ENCODE results near the gene WIPF2. TPM values are rescaled to one million over a fixed set of nuclear protein-coding genes. Genes with fewer than 3 reads are reported as not detected.

The WIPF2 gene
- total RNA-seq, 1 experiment from 2014 or later: 23.0 TPM

GRCh38 chr17:40310882-40311391, 91.8 kb downstream of the WIPF2 start:
- peaks cover 3% of the 10 kb centered on the region for H3K27me3 Mint-ChIP-seq (ENCODE audit: low read depth)
- no peaks in the 10 kb centered on the region for H3K9me3 Mint-ChIP-seq
- H3K36me3 Mint-ChIP-seq: no peaks in the 10 kb centered on the region
- no peak for ATAC-seq
- H3K4me1 Mint-ChIP-seq: peaks cover 48% of the 10 kb centered on the region
- CTCF ChIA-PET: interaction anchor here (0.6 to 10.9 kb wide), 5 partner anchors 42 to 581 kb away, joined by 3 to 259 read pairs (median 3); no protein-coding TSS in a partner anchor
- DNase-seq (ENCODE audit: low spot score): no peak
- no peak overlapping the region for H3K27ac Mint-ChIP-seq
- no peak overlapping the region for H3K4me3 Mint-ChIP-seq
- POLR2A ChIA-PET: interaction anchor here (0.6 to 1.6 kb wide), 3 partner anchors 23 to 1489 kb away, joined by 3 to 6 read pairs (median 3); partner anchors contain the start of gene CDC6
- TF ChIP-seq GTF2I (CRISPR knock-in tag; conservative IDR thresholded peaks at IDR 0.05): no peak
- no peak for TF ChIP-seq ZNF425 (CRISPR knock-in tag; conservative IDR thresholded peaks at IDR 0.05)
- TF ChIP-seq KAT7 (CRISPR knock-in tag; IDR thresholded peaks at IDR 0.05; ENCODE audit: borderline replicate concordance): no peak
- TF ChIP-seq ZNF121 (CRISPR knock-in tag; IDR thresholded peaks at IDR 0.05): no peak
- no peak for TF ChIP-seq ZNF281 (CRISPR knock-in tag; IDR thresholded peaks at IDR 0.05)
- no peak for TF ChIP-seq FOXP4 (CRISPR knock-in tag; IDR thresholded peaks at IDR 0.05)
- TF ChIP-seq ZNF512 (CRISPR knock-in tag; IDR thresholded peaks at IDR 0.05; ENCODE audit: borderline replicate concordance): no peak
- no peak for TF ChIP-seq ZNF317 (CRISPR knock-in tag; IDR thresholded peaks at IDR 0.05; ENCODE audit: borderline replicate concordance, low read depth)
- no peak for TF ChIP-seq E2F1 (CRISPR knock-in tag; IDR thresholded peaks at IDR 0.05)
- no peak for TF ChIP-seq ATF3 (CRISPR knock-in tag; conservative IDR thresholded peaks at IDR 0.05)
- no peak for TF ChIP-seq NFYB (CRISPR knock-in tag; conservative IDR thresholded peaks at IDR 0.05; ENCODE audit: low read depth)
- TF ChIP-seq ATF2 (CRISPR knock-in tag; IDR thresholded peaks at IDR 0.05; ENCODE audit: borderline replicate concordance, low read depth): no peak
- no peak for TF ChIP-seq IRF1 (CRISPR knock-in tag; IDR thresholded peaks at IDR 0.05)
- TF ChIP-seq USF1 (CRISPR knock-in tag; IDR thresholded peaks at IDR 0.05): no peak
- no peak for TF ChIP-seq HMGXB4 (CRISPR knock-in tag; IDR thresholded peaks at IDR 0.05)
- TF ChIP-seq AFF4 (CRISPR knock-in tag; IDR thresholded peaks at IDR 0.05; ENCODE audit: borderline replicate concordance): no peak

Data from WTC11 (cell line).